Thymus (tissue), 11 donors: Measurements from ENCODE around the gene MED13L. TPM values are rescaled to one million over a fixed set of nuclear protein-coding genes. Genes with fewer than 3 reads are reported as not detected.
"Not testable (repeated sequence)": the region's sequence is repeated elsewhere in the genome, so short reads cannot be mapped to it uniquely, and the experiment has no call there.

Source experiments
- DNase-seq, 9 donors: peaks; one replicate each; pipeline ENCODE4 v3.0.0-alpha.2; 2013; ENCODE audit warnings: low spot score in 9 of 9, low read depth in 6 of 9, missing footprints in 1 of 9
- H3K27ac ChIP-seq, 2 donors: one replicate each; pipeline ENCODE4 v1.5.1; 2013; ENCODE audit warnings: control low read depth in 1 of 2, low read depth in 1 of 2, low read length in 1 of 2, mild to moderate bottlenecking in 1 of 2, moderate library complexity in 1 of 2
- H3K27me3 ChIP-seq, 2 donors: one replicate each; pipeline ENCODE4 v1.5.1; 2013; ENCODE audit warnings: low read length in 1 of 2; ENCODE audit not compliant: control insufficient read depth in 2 of 2, insufficient read depth in 1 of 2
- H3K36me3 ChIP-seq, 2 donors: one replicate each; pipeline ENCODE4 v1.5.1; 2013; ENCODE audit warnings: low read length in 1 of 2, mild to moderate bottlenecking in 1 of 2, moderate library complexity in 1 of 2; ENCODE audit not compliant: control insufficient read depth in 2 of 2, insufficient read depth in 2 of 2
- H3K4me1 ChIP-seq, 2 donors: one replicate each; pipeline ENCODE4 v1.5.1; 2013; ENCODE audit warnings: low read length in 2 of 2; ENCODE audit not compliant: control insufficient read depth in 2 of 2, insufficient read depth in 2 of 2
- H3K4me3 ChIP-seq, 2 donors: one replicate each; pipeline ENCODE4 v1.5.1; 2013; ENCODE audit warnings: low read length in 2 of 2, control low read depth in 1 of 2, mild to moderate bottlenecking in 1 of 2
- H3K9me3 ChIP-seq, 2 donors: one replicate each; pipeline ENCODE4 v1.5.1; 2013; ENCODE audit warnings: low read length in 1 of 2, mild to moderate bottlenecking in 1 of 2; ENCODE audit not compliant: control insufficient read depth in 2 of 2, insufficient read depth in 1 of 2
- WGBS: extraction: QIAGEN DNeasy Blood & Tissue Kit; methylation state at CpG from one replicate; pipeline ENCODE4 v1.1.7; 2013; 5-methylcytosine and 5-hydroxymethylcytosine counted together
- polyA plus RNA-seq: library from polyadenylated mRNA; stranded (reverse); fragments of 200-250 nt; gene quantifications from one replicate; pipeline ENCODE4 v1.2.3, GENCODE V29; 2013
- total RNA-seq: library from RNA; stranded (reverse); fragments of 120-200 nt; gene quantifications from one replicate; pipeline ENCODE4 v1.2.4, GENCODE V29; 2013
- donor health status: healthy.

MED13L gene
- total and polyA plus RNA-seq, 2 donors, result 34.0 to 141 TPM

GRCh38 chr12:116236148-116236731 is 41.3 kb downstream of the MED13L start:
- Histone ChIP-seq H3K9me3 (no peaks in the 10 kb centered on the region), H3K27ac (peak overlapping the region in 1 of 2 donors; percentile 59), H3K36me3 (peaks cover 0 to 17% of the 10 kb centered on the region in 2 donors), H3K4me3 (no peak overlapping the region), H3K27me3 (no peaks in the 10 kb centered on the region), H3K4me1 (peaks cover 0 to 12% of the 10 kb centered on the region in 2 donors)
- DNase-seq, result peak in 8 of 9 donors; percentile 42 to 80 (median 52)
- under 1% methylated on average over 3 of the region's 3 CpGs for WGBS

GRCh38 chr12:116234148-116234547 is 43.3 kb downstream of the MED13L start:
- not testable (repeated sequence) for H3K9me3 ChIP-seq, H3K4me3 ChIP-seq, H3K27me3 ChIP-seq, H3K27ac ChIP-seq, DNase-seq
- Histone ChIP-seq H3K4me1 (peaks cover 0 to 12% of the 10 kb centered on the region in 2 donors), H3K36me3 (peaks cover 0 to 24% of the 10 kb centered on the region in 2 donors)
- 99% methylated on average over 5 of the region's 5 CpGs for WGBS

- H3K4me3 ChIP-seq, result no peak overlapping the region
- DNase-seq, result no peak
- H3K27me3 ChIP-seq, result no peaks in the 10 kb centered on the region
- peaks cover 0 to 26% of the 10 kb centered on the region in 2 donors for H3K36me3 ChIP-seq
- peaks cover 0 to 12% of the 10 kb centered on the region in 2 donors for H3K4me1 ChIP-seq
- H3K27ac ChIP-seq, result no peak overlapping the region
- H3K9me3 ChIP-seq, result no peaks in the 10 kb centered on the region
- WGBS, result 98% methylated on average over 3 of the region's 3 CpGs
Observed at GRCh38 chr12:116233669-116234068, 43.8 kb downstream of the MED13L start.

GRCh38 chr12:116227811-116228210 is 49.7 kb downstream of the MED13L start:
- H3K27me3 ChIP-seq, result no peaks in the 10 kb centered on the region
- H3K36me3 ChIP-seq, result peaks cover 8 to 34% of the 10 kb centered on the region in 2 donors
- H3K4me1 ChIP-seq, result no peaks in the 10 kb centered on the region
- no peaks in the 10 kb centered on the region for H3K9me3 ChIP-seq
- no peak overlapping the region for H3K27ac ChIP-seq
- WGBS, result 98% methylated on average over 3 of the region's 3 CpGs
- no peak for DNase-seq
- no peak overlapping the region for H3K4me3 ChIP-seq

- DNase-seq, result no peak
- 98% methylated on average over 2 of the region's 2 CpGs for WGBS
- Histone ChIP-seq H3K27ac (no peak overlapping the region), H3K4me1 (no peaks in the 10 kb centered on the region), H3K36me3 (peaks cover 8 to 24% of the 10 kb centered on the region in 2 donors), H3K9me3 (no peaks in the 10 kb centered on the region), H3K4me3 (no peak overlapping the region), H3K27me3 (no peaks in the 10 kb centered on the region)
Observed at GRCh38 chr12:116226026-116226425, 51.5 kb downstream of the MED13L start.

GRCh38 chr12:116222358-116222757 is 55.1 kb downstream of the MED13L start:
- Histone ChIP-seq H3K4me1 (no peaks in the 10 kb centered on the region), H3K27me3 (no peaks in the 10 kb centered on the region), H3K36me3 (peaks cover 5 to 13% of the 10 kb centered on the region in 2 donors), H3K27ac (no peak overlapping the region), H3K9me3 (no peaks in the 10 kb centered on the region), H3K4me3 (no peak overlapping the region)
- 98% methylated on average over 4 of the region's 4 CpGs for WGBS
- no peak for DNase-seq

- H3K4me3 ChIP-seq, result no peak overlapping the region
- DNase-seq, result no peak
- H3K27me3 ChIP-seq, result no peaks in the 10 kb centered on the region
- no peaks in the 10 kb centered on the region for H3K9me3 ChIP-seq
- H3K27ac ChIP-seq, result no peak overlapping the region
- WGBS, result 98% methylated on average over 3 of the region's 3 CpGs
- H3K4me1 ChIP-seq, result no peaks in the 10 kb centered on the region
- H3K36me3 ChIP-seq, result peaks cover 5 to 10% of the 10 kb centered on the region in 2 donors
Observed at GRCh38 chr12:116220756-116221155, 56.7 kb downstream of the MED13L start.

- 72% methylated on average over 3 of the region's 3 CpGs for WGBS
- Histone ChIP-seq H3K9me3 (no peaks in the 10 kb centered on the region), H3K27me3 (no peaks in the 10 kb centered on the region), H3K4me1 (no peaks in the 10 kb centered on the region), H3K36me3 (peaks cover 0 to 3% of the 10 kb centered on the region in 2 donors), H3K27ac (peak overlapping the region in 1 of 2 donors; percentile 59), H3K4me3 (no peak overlapping the region)
- no peak for DNase-seq
Observed at GRCh38 chr12:116217045-116217735, 60.3 kb downstream of the MED13L start.

GRCh38 chr12:116216022-116216756 is 61.3 kb downstream of the MED13L start:
- Histone ChIP-seq H3K4me1 (peaks cover 1 to 2% of the 10 kb centered on the region in 2 donors), H3K27ac (no peak overlapping the region), H3K4me3 (no peak overlapping the region), H3K9me3 (no peaks in the 10 kb centered on the region), H3K27me3 (no peaks in the 10 kb centered on the region), H3K36me3 (peaks cover 0 to 3% of the 10 kb centered on the region in 2 donors)
- WGBS, result 97% methylated on average over 5 of the region's 5 CpGs
- DNase-seq, result no peak
